ENCODE results near the gene RGP1.
A peak's percentile ranks its signal among the peaks of the same experiment; 100 is the strongest.

RGP1 gene

DNA sequence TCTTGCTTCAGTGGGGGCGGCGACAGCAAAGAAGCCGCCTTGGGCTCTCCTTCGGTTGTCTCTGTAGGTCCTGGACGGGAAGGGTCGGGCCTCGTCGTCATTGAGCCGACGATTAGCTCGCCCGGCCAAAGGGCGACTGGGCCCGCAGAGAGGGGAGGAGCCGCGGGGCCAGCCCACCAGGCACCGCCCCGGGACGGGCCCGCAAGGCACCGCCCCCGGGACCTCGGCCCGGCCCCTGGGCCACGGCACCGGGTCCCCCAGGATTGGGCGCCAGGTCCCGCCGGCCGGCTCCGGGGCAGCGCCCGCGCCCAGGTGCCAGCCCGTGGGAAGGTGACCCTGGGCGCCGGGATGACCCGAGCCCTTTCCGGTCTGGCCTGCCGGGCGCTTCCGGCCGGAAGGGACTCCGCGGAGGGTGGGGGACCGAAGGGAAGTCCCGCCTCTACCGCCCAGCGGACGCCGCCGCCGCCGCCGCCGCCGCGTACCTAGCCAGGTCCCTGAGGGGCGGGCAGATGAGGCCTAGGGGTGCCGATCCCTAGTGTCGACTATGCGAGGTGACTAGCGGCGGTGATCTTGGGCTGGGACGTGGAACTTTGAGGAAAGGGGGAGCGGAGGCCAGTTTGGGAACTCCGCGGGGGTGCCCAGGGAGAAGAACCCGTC lies at the start of gene RGP1, which contains the start of gene GBA2:
TSS of gene RGP1 (plus strand) at position 430 of the 657 bp plus-strand sequence. CDS start 469 bp downstream, outside the sequence.
TSS of gene GBA2 (minus strand) at position 371 of the 657 bp plus-strand sequence. CDS start 524 bp downstream, outside the sequence.
- peak; percentile 33 to 64 for DNase-seq (ENCODE audit: low read depth in 2 of 2)

GRCh38 chr9:35700031-35700430 lies 49.1 kb upstream of the RGP1 start:
- no peak for DNase-seq (ENCODE audit: low read depth in 2 of 2)

- no peak for DNase-seq (ENCODE audit: low read depth in 2 of 2)
These were observed 48.1 kb upstream of the RGP1 start for GRCh38 chr9:35700942-35701341.

GRCh38 chr9:35702696-35703095 lies 46.4 kb upstream of the RGP1 start:
- no peak for DNase-seq (ENCODE audit: low read depth in 2 of 2)

DNA sequence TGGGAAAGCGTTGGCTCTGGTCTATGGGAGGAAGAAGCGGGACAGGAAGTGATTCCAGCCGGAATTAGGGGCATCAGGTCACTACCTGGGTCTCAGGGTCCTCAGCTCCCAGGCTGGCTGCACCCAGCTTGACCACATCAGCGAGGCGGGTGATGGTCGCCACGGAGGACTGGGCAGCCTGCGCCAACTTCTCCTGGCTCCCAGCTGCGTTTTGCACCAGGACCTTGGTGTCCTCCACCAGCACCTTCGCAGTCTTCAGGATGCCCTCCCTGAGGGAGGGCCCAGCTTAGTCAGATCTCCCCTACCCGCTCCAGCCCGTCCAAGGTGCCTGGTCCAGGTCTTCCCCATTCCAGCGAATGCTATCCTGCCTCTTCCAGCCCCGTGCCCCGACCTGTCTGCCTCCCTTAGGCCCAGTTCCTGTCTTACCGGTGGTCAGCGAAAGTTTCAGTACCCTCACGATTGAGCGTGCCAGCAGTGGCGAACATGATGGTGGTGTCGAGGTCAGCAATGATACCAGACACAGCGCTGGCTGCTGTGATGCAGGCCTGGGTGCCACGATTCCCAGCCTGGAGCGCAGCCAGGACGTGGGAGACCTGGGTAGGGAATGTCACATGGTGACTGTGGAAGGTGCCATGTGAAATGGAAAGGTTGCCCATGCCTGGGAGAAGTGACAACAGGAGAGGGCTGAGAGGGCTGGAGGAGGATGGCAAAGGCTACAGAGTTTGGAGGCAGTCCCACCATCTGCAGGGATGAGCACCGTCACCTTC lies 45.0 kb upstream of the RGP1 start:
- DNase-seq (ENCODE audit: low read depth in 2 of 2): no peak

DNA sequence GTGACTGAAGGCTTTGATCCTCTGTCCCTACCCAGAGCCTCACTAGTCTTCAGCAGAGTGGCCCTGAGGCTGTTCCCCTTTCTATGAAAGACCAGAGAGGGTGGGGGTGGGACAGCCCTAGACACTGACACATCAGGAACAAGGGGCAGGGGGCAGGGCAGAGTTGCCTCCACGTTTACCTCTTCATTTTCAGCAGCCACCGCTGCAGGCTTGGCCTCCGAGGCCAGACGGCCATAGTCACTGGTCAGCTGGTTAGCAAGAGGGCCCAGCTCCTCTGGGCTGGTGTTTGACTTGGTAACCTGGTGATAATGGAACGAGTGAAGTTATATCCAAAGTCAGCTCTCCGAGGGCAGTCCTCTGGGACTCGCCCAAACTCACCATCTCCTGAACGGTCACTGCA lies 43.7 kb upstream of the RGP1 start:
- no peak for DNase-seq (ENCODE audit: low read depth in 2 of 2)

DNA sequence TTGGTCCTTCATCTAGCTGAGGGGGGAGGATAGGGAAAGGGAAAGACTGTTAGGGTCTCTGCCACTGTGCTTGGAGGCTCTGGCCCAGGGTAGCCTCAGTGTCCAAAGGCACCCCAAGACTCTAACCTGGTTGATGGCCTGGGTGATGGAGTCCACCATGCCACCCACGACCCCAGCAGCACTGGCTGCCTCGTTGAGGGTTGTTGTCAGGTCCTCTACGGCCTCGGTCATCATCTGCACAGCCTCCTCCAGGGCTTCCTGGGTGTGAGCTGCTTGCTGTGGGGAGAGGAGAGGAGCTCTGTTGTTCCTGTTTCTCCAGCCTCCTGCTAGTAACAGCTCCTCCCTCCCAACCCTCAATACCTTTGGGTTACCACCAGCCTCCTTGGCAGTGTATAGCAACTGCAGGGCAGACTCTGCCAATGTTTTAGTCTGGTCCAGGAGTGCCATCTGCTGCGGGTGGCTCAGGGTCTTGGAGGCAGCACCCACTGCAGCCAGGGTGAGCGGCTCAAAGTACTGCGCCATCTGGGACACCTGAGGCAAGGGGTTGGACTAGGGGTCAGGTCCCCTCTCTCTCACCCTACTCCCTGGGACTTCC lies 43.2 kb upstream of the RGP1 start:
- no peak for DNase-seq (ENCODE audit: low read depth in 2 of 2)

DNA sequence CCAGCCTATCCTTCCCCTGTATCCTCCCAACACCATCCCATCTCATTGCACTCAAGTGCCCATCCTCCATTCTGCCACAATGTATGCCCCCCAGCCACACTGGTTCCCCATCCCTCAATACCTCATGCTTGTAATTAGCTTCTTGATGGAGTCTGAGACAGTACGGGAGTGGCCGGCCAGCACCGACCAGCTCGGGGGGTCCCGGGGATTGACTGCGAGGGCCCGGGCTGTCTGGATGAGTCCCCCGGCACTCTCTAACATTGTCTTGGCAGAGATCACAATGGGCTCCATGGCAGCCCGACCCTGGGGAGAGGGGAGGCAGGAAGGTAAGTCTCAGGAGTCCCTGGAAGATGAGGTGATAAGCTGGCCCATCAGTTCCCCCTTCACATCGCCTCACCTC lies 42.1 kb upstream of the RGP1 start:
- no peak for DNase-seq (ENCODE audit: low read depth in 2 of 2)

DNA sequence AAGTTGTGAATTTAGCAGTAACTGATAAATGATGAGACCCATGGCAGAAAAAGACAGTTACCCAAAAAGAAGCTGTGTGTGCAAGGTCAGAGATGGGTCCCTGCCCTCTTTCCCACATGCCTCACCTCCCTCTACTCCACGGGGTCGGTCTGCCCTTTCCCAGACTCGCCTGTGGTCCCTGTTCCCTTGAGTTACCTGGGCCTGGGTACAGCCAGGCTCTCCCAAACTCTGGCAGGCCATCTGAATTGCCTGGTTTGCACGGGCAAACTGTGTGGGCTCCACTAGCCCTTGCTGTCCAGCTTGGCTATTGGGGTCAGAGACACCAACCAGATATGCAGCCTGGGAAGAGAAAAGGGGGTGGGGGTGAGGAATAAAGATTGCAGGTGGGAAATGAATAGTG lies 40.9 kb upstream of the RGP1 start:
- DNase-seq (ENCODE audit: low read depth in 2 of 2): no peak

GRCh38 chr9:35710818-35711500 lies 38.1 kb upstream of the RGP1 start:
- no peak for DNase-seq (ENCODE audit: low read depth in 2 of 2)

DNA sequence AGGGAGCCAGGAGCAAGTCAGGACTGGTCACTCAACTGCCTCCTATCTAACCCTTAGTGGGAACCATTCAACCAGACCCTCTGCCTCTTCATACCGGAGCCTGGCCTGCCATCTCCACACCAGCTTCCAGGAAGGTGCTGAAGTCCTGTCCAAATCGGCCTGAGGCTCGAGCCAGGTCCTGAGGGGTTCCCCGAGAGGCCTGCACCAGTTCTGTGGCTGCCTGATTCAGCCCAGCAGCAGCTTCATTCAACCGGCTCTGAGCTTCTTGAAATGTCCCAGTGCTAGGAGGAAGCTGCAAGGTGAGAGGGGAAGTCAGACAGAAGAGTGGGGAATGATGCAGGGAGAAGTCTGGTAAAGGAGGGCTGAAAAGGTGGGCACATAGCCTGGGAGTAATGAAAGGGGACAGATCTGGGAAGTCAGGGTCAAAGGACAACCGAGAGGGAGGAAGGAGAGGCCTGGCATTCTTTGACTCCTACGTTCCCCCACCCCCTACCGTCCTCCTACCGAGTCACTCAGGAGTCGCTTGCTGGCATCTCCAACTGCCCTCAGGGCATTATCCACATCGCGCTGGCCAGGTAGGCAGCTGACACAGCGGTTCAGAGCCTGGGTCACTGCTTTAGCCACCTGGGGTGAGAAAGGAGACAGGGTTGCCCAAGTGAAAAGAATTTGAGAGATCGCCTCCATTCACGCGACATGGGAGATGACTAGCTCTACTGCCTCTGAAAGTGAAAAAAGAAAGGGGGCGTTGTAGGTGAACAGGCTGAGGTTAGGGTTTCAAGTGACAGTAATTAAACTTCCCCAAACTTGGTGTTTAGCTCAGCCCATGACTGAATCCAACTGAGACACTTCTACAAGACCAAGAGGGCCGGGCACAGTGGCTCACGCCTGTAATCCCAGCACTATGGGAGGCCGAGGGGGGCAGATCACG lies 37.3 kb upstream of the RGP1 start:
- DNase-seq (ENCODE audit: low read depth in 2 of 2): no peak

- DNase-seq (ENCODE audit: low read depth in 2 of 2): no peak
These were observed 36.2 kb upstream of the RGP1 start for GRCh38 chr9:35712762-35713400.

- DNase-seq (ENCODE audit: low read depth in 2 of 2): no peak
These were observed 35.5 kb upstream of the RGP1 start for GRCh38 chr9:35713578-35713977.

DNA sequence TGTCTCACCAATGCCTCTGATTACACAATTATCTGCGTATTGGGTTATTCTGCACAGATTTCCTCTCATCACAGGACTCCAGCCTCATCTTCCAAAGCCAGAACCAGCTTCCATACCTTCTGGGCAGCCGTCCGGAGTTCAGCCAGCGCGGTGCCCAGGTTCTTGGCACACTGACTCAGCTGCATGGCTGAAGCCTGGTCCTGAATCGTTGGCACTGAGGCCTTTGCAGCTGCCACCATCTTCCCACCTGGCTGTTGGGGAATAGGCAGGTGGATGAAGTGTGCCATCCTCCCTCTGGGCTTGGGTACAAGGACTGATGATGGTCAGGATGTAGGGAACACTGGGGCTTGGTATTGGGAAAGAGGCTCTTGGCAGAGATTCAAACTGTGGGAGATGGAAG lies 35.0 kb upstream of the RGP1 start:
- DNase-seq (ENCODE audit: low read depth in 2 of 2): no peak

DNA sequence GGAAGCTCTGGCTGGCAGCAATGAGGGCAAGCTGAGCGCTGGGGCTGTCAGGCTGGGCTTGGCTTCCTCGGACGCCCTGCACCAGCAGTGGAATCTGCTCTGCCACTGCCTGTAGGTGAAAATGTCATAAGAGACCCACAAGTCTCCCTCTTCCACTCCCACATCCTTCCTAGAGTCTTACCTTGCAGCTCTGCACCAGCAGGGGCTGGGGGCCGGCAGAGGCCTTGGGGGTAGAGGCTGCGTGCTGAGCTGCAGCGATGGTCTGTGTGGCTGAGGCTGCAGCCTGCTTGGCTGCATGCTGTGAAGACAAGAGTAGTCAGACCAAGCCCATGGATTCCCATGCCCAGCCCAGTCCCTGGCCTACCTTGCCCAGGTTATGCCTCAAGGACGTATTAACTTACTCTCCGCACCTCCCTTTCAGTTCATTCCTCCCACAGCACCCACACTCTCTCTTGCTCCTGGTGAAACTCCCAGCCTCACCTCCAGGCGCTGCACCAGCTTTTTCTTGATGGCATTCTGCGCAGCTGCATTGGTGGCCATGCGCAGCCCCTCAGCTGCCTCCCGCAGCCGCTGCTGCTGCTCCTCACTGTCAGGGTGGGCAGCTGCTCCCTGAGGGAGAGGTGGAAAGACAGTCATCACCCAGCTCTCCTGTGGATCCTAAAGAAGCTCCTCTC lies 34.4 kb upstream of the RGP1 start:
- DNase-seq (ENCODE audit: low read depth in 2 of 2): no peak

- DNase-seq (ENCODE audit: low read depth in 2 of 2): no peak
These were observed 32.9 kb upstream of the RGP1 start for GRCh38 chr9:35716230-35716629.

- no peak for DNase-seq (ENCODE audit: low read depth in 2 of 2)
These were observed 31.8 kb upstream of the RGP1 start for GRCh38 chr9:35717132-35717870.

GRCh38 chr9:35718721-35719511 lies 30.2 kb upstream of the RGP1 start:
- DNase-seq (ENCODE audit: low read depth in 2 of 2): no peak

- DNase-seq (ENCODE audit: low read depth in 2 of 2): no peak
These were observed 29.5 kb upstream of the RGP1 start for GRCh38 chr9:35719546-35719945.
